Osteoblast (primary cell): Measurements from ENCODE around the gene THAP8. TPM values are rescaled to one million over a fixed set of nuclear protein-coding genes. Genes with fewer than 3 reads are reported as not detected.

Experiments used
- DNase-seq: peaks from one replicate; pipeline ENCODE4 v3.0.0; 2011; ENCODE audit warnings: low spot score, mixed read lengths; ENCODE audit not compliant: insufficient read length; ENCODE audit errors: missing footprints
- H2AFZ ChIP-seq: 2 replicates; pipeline ENCODE4 v1.6.0; 2011; ENCODE audit warnings: mild to moderate bottlenecking, low read length
- H3K27ac ChIP-seq: 2 replicates; pipeline ENCODE4 v1.5.1; 2011; ENCODE audit warnings: mild to moderate bottlenecking, low read depth, low read length, moderate library complexity
- H3K27me3 ChIP-seq: 2 replicates; pipeline ENCODE4 v1.6.0; 2012; ENCODE audit warnings: mild to moderate bottlenecking, control low read depth, inconsistent platforms, low read length, moderate library complexity; ENCODE audit not compliant: insufficient read depth
- H3K36me3 ChIP-seq: 2 replicates; pipeline ENCODE4 v1.5.1; 2011; ENCODE audit warnings: mild to moderate bottlenecking, low read length, control low read depth, moderate library complexity; ENCODE audit not compliant: insufficient read depth
- H3K4me1 ChIP-seq: 2 replicates; pipeline ENCODE4 v1.5.1; 2011; ENCODE audit warnings: mild to moderate bottlenecking, low read length, control low read depth, moderate library complexity; ENCODE audit not compliant: insufficient read depth
- H3K4me2 ChIP-seq: 2 replicates; pipeline ENCODE4 v1.6.0; 2011; ENCODE audit warnings: mild to moderate bottlenecking, low read length; ENCODE audit not compliant: insufficient read depth
- H3K4me3 ChIP-seq: fragments of 200-600 bp; sonication (generic); 3 replicates; pipeline ENCODE4 v1.5.1; 2012; ENCODE audit warnings: mild to moderate bottlenecking, low read length, inconsistent platforms; ENCODE audit not compliant: insufficient read depth
- H3K79me2 ChIP-seq: 2 replicates; pipeline ENCODE4 v1.6.0; 2012; ENCODE audit warnings: mild to moderate bottlenecking, low read length, control low read depth, inconsistent platforms; ENCODE audit not compliant: insufficient read depth
- H3K9me3 ChIP-seq: 2 replicates; pipeline ENCODE4 v1.5.1; 2011; ENCODE audit warnings: low read depth, low read length, control low read depth
- H4K20me1 ChIP-seq: 2 replicates; pipeline ENCODE4 v1.6.0; 2012; ENCODE audit warnings: mild to moderate bottlenecking, low read length, control low read depth; ENCODE audit not compliant: insufficient read depth
- CTCF ChIP-seq: IDR thresholded peaks from 2 replicates; pipeline ENCODE4 v1.5.1; 2011; ENCODE audit warnings: mild to moderate bottlenecking, low read depth, low read length, moderate library complexity; ENCODE audit errors: extremely low read depth
- total RNA-seq: library from RNA; depleted of rRNA; stranded (reverse); fragments of >200 nt; gene quantifications from 2 replicates; pipeline ENCODE4 v1.2.3, GENCODE V29; 2012

THAP8 gene
- total RNA-seq, 1 donor: 5.1 TPM

- Histone ChIP-seq H3K4me3 (no peak overlapping the region), H3K36me3 (no peaks in the 10 kb centered on the region), H4K20me1 (peaks cover 6% of the 10 kb centered on the region), H3K4me2 (no peak overlapping the region), H3K4me1 (peaks cover 15% of the 10 kb centered on the region), H3K9me3 (peaks cover 2% of the 10 kb centered on the region), H3K27me3 (peaks cover 6% of the 10 kb centered on the region), H3K79me2 (peaks cover 23% of the 10 kb centered on the region), H2AFZ (no peak overlapping the region), H3K27ac (no peak overlapping the region)
- no peak for TF ChIP-seq CTCF
- peak; percentile 23 for DNase-seq
Observed at GRCh38 chr19:35992907-35993765, 60.9 kb downstream of the THAP8 start.

GRCh38 chr19:35991731-35992450 lies 62.2 kb downstream of the THAP8 start:
- Histone ChIP-seq H3K27me3 (peaks cover 11% of the 10 kb centered on the region), H4K20me1 (peaks cover 6% of the 10 kb centered on the region), H3K4me2 (no peak overlapping the region), H3K79me2 (peaks cover 20% of the 10 kb centered on the region), H3K4me3 (no peak overlapping the region), H3K36me3 (no peaks in the 10 kb centered on the region), H3K9me3 (peaks cover 2% of the 10 kb centered on the region), H3K27ac (no peak overlapping the region), H2AFZ (no peak overlapping the region), H3K4me1 (peaks cover 15% of the 10 kb centered on the region)
- peak; percentile 75 for DNase-seq
- TF ChIP-seq CTCF: no peak

GRCh38 chr19:35990771-35991730 lies 63.0 kb downstream of the THAP8 start:
- Histone ChIP-seq H3K27me3 (peaks cover 19% of the 10 kb centered on the region), H3K4me2 (no peak overlapping the region), H3K4me1 (peaks cover 7% of the 10 kb centered on the region), H3K4me3 (no peak overlapping the region), H3K9me3 (peaks cover 2% of the 10 kb centered on the region), H3K27ac (no peak overlapping the region), H3K79me2 (peaks cover 11% of the 10 kb centered on the region), H3K36me3 (no peaks in the 10 kb centered on the region), H2AFZ (no peak overlapping the region), H4K20me1 (peaks cover 2% of the 10 kb centered on the region)
- TF ChIP-seq CTCF: no peak
- DNase-seq: peak; percentile 69
